ENCODE results near the gene SLC22A31.

The SLC22A31 gene

GRCh38 chr16:89164847-89165680 lies 35.3 kb downstream of the SLC22A31 start:
- no peak for DNase-seq

GRCh38 chr16:89164436-89164835 lies 35.9 kb downstream of the SLC22A31 start:
- no peak for DNase-seq

GRCh38 chr16:89163297-89163696 lies 37.0 kb downstream of the SLC22A31 start:
- no peak for DNase-seq

- no peak for DNase-seq
These were observed 38.3 kb downstream of the SLC22A31 start for GRCh38 chr16:89161763-89162713.

- no peak for DNase-seq
These were observed 39.2 kb downstream of the SLC22A31 start for GRCh38 chr16:89160977-89161701.

DNA sequence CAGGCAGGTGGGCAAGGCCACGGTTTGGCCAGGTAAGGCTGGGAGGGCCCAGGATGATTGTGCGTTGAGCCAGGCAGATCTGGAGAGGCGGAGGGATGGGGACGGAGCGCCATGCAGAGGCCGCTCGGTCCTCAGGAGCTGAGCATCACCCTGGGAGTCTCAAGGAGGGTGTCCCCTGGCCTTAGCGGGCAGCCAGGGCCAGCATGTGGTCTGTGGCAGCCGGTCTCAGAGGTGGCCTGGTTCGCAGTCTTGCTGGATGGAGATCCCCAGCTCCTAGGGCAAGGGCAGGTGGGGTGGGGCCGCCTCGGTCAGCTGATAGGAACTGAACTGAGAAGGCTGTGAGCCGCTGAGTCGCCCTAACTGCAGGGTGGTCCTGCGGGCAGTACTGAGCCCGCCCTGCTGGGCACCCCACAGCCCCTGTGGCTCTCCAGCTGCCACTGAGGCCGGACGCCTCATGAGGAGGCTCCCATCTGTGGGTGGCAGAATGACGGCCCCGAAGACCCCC lies 40.4 kb downstream of the SLC22A31 start:
- DNase-seq = no peak

DNA sequence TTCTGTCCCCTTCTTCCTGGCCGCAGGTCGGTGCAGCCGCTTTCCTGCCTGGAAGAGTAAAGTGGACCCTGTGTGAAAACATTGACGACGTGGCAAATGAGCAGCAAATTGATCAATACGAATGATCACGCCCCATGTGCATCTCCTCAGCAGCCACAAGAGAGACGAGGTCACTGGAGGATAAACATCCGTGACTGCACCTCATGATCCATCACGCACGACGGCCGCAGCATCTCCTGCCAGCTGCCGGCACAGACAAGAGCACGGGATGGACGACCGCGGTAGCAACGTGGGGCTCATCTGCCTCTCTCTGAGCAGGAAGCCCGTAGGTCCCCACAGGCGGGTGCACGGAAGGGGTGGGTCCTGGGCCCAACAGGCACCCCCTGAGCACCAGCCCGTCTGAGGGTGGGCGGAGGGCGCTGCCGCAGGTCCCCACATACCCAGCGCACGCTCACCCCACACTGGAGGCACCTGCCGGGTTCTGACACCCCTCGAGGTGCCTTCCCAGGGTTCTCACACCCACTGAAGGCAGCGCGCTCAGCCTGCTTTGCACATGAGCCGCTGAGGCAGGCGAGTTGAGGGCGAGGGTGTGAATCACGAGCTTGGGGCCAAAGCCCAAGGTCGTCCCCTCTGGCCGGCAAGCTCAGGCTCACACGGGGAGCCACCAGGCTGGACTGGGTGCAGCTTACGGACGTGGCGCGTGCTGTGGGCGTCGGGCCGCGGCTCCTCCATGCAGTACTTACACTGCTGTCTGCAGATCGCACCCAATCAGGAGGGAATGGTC lies 41.1 kb downstream of the SLC22A31 start:
- no peak for DNase-seq

DNA sequence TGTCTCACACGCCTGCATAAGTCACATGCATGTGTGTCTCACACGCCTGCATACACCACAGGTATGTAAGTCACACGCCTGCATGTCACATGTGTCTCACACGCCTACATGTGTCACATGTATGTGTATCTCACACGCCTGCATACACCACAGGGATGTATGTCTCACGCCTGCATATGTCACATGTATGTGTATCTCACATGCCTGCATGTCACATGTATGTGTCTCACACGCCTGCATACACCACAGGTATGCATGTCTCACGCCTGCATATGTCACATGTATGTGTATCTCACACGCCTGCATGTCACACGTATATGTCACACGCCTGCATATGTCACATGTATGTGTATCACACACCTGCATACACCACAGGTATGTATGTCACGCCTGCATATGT lies 42.6 kb downstream of the SLC22A31 start:
- no peak for DNase-seq

DNA sequence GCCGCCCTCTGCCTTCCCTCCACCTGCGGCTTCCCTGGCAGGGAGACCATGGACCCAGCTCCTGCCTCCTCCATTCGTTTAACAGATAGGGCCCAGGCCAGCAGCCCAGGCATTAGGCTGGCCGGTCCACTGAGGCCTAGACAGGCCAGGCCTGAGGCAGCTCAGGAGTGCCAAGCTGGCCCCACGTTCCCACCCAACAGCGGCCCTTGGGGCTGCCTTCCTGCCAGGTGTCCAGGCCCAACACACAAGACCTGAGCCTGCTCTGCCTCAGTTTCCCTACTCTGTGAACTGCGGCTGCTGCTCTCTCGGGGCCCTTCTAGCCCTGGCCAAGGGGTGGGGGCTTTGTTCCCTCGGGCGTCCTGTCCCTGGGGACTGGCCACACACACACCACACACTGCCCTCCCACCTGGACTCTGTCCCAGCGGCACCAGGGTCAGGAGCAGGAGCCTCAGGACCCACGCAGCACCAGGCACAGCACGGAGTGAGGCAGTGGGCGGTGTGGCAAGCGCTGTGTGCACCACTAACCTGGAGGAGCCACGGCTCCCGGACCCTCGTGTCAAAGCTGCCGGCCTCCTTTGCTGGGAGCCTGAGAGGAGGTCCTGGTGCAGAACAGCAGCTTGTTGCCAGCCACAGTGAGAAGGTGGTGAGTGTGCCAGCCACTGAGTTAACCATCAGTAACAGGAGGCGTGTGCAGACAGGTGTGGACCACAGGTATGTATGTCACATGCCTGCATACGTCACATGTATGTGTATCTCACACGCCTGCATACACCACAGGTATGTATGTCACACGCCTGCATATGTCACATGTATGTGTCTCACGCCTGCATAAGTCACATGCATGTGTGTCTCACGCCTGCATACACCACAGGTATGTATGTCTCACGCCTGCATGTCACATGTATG lies 43.3 kb downstream of the SLC22A31 start:
- no peak for DNase-seq

DNA sequence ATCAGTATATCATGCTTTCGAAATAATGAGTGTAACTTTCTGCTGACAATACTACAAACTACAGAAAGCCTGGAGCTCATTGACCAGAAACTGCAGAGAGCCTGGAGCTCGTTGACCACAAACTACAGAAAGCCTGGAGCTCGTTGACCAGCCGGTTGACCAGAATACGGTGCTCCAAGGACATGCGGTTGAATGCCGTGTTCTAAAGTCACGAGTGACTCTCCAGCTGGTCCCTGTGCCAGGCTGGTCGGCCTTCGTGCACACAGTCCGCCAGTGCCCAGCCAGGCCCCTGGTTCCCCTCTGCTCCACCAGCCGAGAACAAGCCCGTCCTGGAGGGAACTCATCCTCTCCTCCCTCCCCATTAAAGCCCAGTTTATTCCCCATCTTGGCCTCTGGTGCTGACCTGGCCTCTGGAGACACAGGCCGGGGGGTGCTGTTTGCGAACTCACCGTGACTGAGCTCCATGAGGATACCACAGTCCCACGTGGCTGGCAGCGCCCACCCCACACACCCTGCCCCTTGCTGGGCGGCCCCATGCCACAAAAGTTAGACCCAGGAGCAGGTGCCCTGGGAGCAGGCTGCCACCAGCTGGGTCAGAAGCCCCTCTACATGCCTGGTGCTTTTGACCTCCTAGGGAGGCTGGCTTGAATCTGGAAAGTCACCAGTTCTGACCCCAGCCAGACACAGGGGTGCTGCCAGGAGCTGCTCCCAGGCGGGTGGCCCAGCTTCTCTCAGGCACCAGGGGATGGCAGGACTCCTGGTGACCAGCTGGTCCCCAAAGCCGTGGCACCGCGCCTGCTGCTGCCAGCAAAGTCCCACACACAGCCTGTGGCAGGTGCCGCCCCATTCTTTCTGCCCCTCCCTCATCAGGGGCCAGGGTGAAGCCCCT lies 44.2 kb downstream of the SLC22A31 start:
- DNase-seq = no peak

DNA sequence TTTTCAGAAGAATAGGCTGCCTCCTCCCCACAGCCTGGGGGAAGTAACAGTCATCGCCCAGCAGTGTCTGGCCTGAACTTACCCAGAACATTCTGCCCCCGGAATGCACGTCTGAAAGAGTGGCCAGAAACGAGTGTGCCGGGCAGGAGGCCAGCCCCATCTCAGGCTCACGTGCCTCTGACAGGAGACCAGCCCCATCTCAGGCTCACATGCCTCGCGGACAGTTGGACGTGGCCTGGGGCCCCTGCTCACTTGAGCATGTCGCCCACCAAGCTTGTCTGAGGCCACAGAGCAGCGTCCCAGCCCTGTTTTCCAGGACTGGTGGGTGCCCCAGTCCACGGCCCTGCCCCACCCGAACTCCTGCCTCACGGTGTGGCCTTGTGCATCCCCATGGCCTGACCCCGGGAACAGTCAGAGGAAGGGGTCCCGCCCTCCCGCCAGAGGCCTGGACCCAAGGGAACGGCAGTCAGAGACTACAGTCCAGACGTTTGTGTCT lies 45.1 kb downstream of the SLC22A31 start:
- DNase-seq = no peak

GRCh38 chr16:89154390-89155183 lies 45.8 kb downstream of the SLC22A31 start:
- no peak for DNase-seq

DNA sequence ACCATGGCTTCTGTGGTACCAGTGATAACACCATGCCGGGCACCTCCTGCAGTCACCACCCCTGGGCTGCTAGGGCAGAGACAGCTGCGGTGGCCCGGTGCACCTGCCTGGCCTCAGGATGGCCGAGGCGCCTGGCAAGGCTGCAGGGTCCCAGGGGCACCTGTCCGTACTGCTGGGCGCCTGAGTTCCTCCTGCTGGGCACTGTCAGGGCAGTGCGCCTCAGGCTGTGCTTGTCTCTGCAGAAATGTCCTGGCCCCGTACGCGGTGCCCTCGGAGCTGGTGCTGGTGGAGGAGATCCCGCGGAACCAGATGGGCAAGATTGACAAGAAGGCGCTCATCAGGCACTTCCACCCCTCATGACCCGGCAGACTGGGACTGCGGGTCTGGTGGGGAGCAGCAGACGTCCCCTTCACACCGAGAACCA lies 46.5 kb downstream of the SLC22A31 start:
- DNase-seq = no peak

- no peak for DNase-seq
These were observed 47.3 kb downstream of the SLC22A31 start for GRCh38 chr16:89152831-89153700.

DNA sequence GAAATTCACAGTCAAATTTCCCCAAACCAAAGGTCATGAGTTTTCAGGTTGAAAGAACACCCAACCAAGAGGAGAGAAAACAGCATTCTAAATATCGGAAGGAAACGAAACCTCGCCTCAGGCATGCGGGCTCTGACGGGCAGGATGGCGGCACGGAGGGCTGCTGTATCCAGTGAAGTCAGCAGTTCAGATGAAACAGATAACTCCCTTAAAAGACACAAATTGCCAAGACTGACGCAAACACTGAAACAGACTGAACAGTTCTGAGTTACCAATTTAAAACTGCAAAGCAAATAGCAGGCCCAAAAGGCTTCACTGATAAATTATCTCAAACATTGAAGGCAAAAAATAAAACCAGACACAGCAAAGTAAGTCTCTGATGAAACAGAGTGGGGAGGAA lies 49.4 kb downstream of the SLC22A31 start:
- DNase-seq = no peak

GRCh38 chr16:89150090-89150835 lies 50.1 kb downstream of the SLC22A31 start:
- DNase-seq = no peak

- DNase-seq = no peak
These were observed 51.0 kb downstream of the SLC22A31 start for GRCh38 chr16:89149386-89149785.
